GM23338 (cell line): Measurements from ENCODE around the gene SULF2.

Experiments
- CTCF ChIP-seq, 2 experiments: fragments of 200-600 bp in 1 of 2; sonication (generic) in 1 of 2; conservative IDR thresholded peaks; 2 replicates each; pipeline versions ENCODE4 v1.5.1 to v1.6.1; 2016 to 2017; ENCODE audit warnings: antibody characterized with exemption in 2 of 2, low read depth in 2 of 2, mild to moderate bottlenecking in 2 of 2, moderate library complexity in 1 of 2
- POLR2AphosphoS5 ChIP-seq: IDR thresholded peaks from 2 replicates; pipeline ENCODE4 v1.6.1; 2016; ENCODE audit warnings: antibody characterized with exemption, low read depth
- REST ChIP-seq: IDR thresholded peaks from one replicate; pipeline ENCODE4 v1.6.1; 2018; ENCODE audit warnings: antibody characterized with exemption; ENCODE audit not compliant: unreplicated experiment

GRCh38 chr20:47614703-47615309 is 170.5 kb downstream of the SULF2 start:
- no peak for TF ChIP-seq REST
- no peak for TF ChIP-seq CTCF (conservative IDR thresholded peaks at IDR 0.05; ENCODE audit: low read depth in 2 of 2)
- no peak for TF ChIP-seq POLR2AphosphoS5
